WI38 (cell line): Measurements from ENCODE around the gene CHEK1.

Experiments used
- H3K4me3 ChIP-seq: 2 replicates; pipeline ENCODE4 v1.5.1; 2011; ENCODE audit warnings: low read depth, mild to moderate bottlenecking, control low read depth, low read length
- CTCF ChIP-seq: IDR thresholded peaks from 2 replicates; pipeline ENCODE4 v1.5.1; 2012; ENCODE audit warnings: low read depth, mild to moderate bottlenecking, control low read depth, low read length

Gene CHEK1

GRCh38 chr11:125649465-125650166 lies 24.7 kb downstream of the CHEK1 start:
- H3K4me3 ChIP-seq: no peak overlapping the region

GRCh38 chr11:125662689-125663088 lies 37.7 kb downstream of the CHEK1 start:
- H3K4me3 ChIP-seq: no peak overlapping the region
- no peak for TF ChIP-seq CTCF

More at GRCh38 chr11:125649465-125650166, 24.7 kb downstream of the CHEK1 start:
- TF ChIP-seq CTCF: no peak

GRCh38 chr11:125663910-125664309 lies 38.9 kb downstream of the CHEK1 start:
- no peak for TF ChIP-seq CTCF
- no peak overlapping the region for H3K4me3 ChIP-seq

- no peak for TF ChIP-seq CTCF
Observed at GRCh38 chr11:125667151-125667550, 42.2 kb downstream of the CHEK1 start.

DNA sequence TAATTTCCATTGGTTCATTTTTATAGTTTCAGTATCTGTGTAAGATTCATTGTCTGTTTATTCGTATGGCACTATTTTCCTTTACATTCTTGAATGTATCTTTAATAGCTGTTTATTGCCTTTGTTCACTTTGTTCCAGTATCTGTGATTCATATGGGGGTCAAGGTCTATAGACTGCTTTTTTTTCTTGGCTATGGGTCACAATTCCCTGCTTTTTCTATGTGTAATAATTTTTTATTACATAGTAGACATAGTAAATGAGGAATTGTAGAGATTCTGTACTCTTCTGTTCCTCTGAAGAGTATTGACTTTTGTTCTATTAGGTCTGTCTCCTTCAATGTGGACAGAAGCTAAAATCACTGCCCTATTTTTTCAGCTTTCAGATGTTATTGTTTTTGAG lies 45.2 kb downstream of the CHEK1 start:
- H3K4me3 ChIP-seq: no peak overlapping the region
- no peak for TF ChIP-seq CTCF

More at GRCh38 chr11:125667151-125667550, 42.2 kb downstream of the CHEK1 start:
- no peak overlapping the region for H3K4me3 ChIP-seq

DNA sequence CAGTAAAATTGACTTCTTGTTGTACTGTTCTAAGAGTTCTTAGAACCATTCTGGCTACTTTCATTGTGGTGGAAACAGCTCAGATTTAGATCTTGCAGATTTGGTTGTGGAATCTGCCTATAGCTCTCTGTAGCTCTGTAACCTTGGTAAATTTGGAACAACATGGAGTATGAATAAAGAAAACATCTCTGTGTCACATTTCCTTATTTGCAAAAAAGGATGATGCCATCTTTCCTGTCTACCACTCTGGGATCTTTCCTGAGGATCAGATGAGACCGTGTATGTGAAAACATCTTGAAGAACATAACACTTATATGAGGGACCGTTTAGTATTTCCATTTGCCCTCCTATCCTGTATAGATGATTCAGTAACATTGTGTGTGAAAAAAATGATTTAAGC lies 46.6 kb downstream of the CHEK1 start:
- TF ChIP-seq CTCF: no peak
- H3K4me3 ChIP-seq: no peak overlapping the region

DNA sequence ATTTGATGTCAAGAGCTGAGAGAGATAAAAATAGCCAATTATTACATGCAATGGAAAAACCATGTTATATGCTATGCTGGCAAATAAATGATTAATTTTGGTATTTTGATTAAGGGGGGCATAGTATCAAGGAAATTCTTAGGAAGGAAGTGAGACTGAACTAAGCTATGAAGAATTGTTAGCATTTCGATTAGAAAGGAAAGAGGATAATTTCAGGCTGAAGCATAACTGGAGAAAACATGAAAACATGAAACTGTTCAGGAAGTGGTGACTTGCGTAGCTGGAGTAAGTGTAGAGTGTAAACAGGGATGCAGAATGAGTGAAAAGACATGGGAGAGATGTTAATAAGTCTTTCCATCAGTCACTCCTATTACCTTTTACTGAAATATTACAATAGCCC lies 49.2 kb downstream of the CHEK1 start:
- no peak for TF ChIP-seq CTCF
- no peak overlapping the region for H3K4me3 ChIP-seq
